ENCODE data around the gene METAP1D.

DNA sequence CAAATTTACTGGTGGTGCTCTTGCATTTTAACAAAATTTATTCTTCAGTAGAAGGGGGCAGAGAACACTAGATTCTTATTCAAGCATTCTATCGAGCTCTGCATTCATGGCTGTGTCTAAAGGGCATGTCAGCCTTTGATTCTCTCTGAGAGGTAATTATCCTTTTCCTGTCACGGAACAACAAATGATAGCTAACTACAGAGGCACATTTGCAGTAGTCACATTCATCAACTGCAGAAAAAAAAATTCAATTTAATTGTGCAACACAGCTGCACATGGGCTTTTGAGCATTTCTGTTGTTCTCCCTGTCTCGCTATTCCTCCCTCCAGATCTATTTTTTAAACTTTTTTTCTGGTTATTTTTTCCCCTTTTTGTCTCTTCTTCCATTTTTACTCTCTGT lies 72.5 kb downstream of the METAP1D start:
- TF ChIP-seq RAD21 (IDR thresholded peaks at IDR 0.05; ENCODE audit: low read length) = no peak
- TF ChIP-seq SMC3 (IDR thresholded peaks at IDR 0.05; ENCODE audit: low read depth, low read length) = no peak
- no peak for TF ChIP-seq GABPA (IDR thresholded peaks at IDR 0.05; ENCODE audit: low read depth)
- TF ChIP-seq, protein P1, sequence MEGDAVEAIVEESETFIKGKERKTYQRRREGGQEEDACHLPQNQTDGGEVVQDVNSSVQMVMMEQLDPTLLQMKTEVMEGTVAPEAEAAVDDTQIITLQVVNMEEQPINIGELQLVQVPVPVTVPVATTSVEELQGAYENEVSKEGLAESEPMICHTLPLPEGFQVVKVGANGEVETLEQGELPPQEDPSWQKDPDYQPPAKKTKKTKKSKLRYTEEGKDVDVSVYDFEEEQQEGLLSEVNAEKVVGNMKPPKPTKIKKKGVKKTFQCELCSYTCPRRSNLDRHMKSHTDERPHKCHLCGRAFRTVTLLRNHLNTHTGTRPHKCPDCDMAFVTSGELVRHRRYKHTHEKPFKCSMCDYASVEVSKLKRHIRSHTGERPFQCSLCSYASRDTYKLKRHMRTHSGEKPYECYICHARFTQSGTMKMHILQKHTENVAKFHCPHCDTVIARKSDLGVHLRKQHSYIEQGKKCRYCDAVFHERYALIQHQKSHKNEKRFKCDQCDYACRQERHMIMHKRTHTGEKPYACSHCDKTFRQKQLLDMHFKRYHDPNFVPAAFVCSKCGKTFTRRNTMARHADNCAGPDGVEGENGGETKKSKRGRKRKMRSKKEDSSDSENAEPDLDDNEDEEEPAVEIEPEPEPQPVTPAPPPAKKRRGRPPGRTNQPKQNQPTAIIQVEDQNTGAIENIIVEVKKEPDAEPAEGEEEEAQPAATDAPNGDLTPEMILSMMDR (IDR thresholded peaks at IDR 0.05) = no peak
- no peak for TF ChIP-seq POLR2AphosphoS5 (IDR thresholded peaks at IDR 0.05; ENCODE audit: low read depth, low read length)
- no peak for TF ChIP-seq MXI1 (IDR thresholded peaks at IDR 0.05; ENCODE audit: low read depth, low read length)
- no peak for TF ChIP-seq JUND (IDR thresholded peaks at IDR 0.05)
- no peak for TF ChIP-seq EZH2phosphoT487 (IDR thresholded peaks at IDR 0.05; ENCODE audit: borderline replicate concordance, low read depth)
- TF ChIP-seq NRF1 (IDR thresholded peaks at IDR 0.05; ENCODE audit: low read depth, low read length) = no peak

All from SK-N-SH (cell line).